ENCODE results near the gene CCDC137.

Gene CCDC137

GRCh38 chr17:81644976-81645952 lies 21.3 kb upstream of the CCDC137 start:
- TF ChIP-seq ZFX (IDR thresholded peaks at IDR 0.05) (no peak), CTCF (conservative IDR thresholded peaks at IDR 0.05) (no peak)
- H3K27ac ChIP-seq: no peak overlapping the region

- TF ChIP-seq ZFX (IDR thresholded peaks at IDR 0.05) (no peak), CTCF (conservative IDR thresholded peaks at IDR 0.05) (no peak)
- no peak overlapping the region for H3K27ac ChIP-seq
These were observed 19.5 kb upstream of the CCDC137 start for GRCh38 chr17:81646869-81647600.

- no peak overlapping the region for H3K27ac ChIP-seq
- TF ChIP-seq CTCF (conservative IDR thresholded peaks at IDR 0.05): no peak
- no peak for TF ChIP-seq ZFX (IDR thresholded peaks at IDR 0.05)
These were observed 18.9 kb upstream of the CCDC137 start for GRCh38 chr17:81647640-81648012.

- no peak for TF ChIP-seq ZFX (IDR thresholded peaks at IDR 0.05)
- TF ChIP-seq CTCF (conservative IDR thresholded peaks at IDR 0.05): no peak
- H3K27ac ChIP-seq: no peak overlapping the region
These were observed 18.4 kb upstream of the CCDC137 start for GRCh38 chr17:81648013-81648706.

- no peak for TF ChIP-seq ZFX (IDR thresholded peaks at IDR 0.05)
- TF ChIP-seq CTCF (conservative IDR thresholded peaks at IDR 0.05): no peak
- H3K27ac ChIP-seq: no peak overlapping the region
These were observed 17.8 kb upstream of the CCDC137 start for GRCh38 chr17:81648707-81649085.

- TF ChIP-seq CTCF (conservative IDR thresholded peaks at IDR 0.05) (no peak), ZFX (IDR thresholded peaks at IDR 0.05) (no peak)
- no peak overlapping the region for H3K27ac ChIP-seq
These were observed 15.6 kb upstream of the CCDC137 start for GRCh38 chr17:81650951-81651350.
